Activated naive CD8-positive, alpha-beta T cell treated with anti-CD3 and anti-CD28 coated beads, Interleukin-2, amount 50 U/mL, for 24 hours (primary cell): ENCODE measurements around the gene ZFHX3.

Experiments used
- ATAC-seq: fragments of 150-1000 bp; cut with Tn5 transposase; one replicate; pipeline ENCODE4 v1.10.0; 2021
- DNase-seq: peaks from one replicate; pipeline ENCODE4 v3.0.0; 2021
- H3K27ac Mint-ChIP-seq: one replicate; pipeline ENCODE4 v1.8.0; 2021; ENCODE audit warnings: mild to moderate bottlenecking, mixed read lengths
- H3K27me3 Mint-ChIP-seq: one replicate; pipeline ENCODE4 v1.8.0; 2021; ENCODE audit warnings: mixed read lengths
- H3K36me3 Mint-ChIP-seq: one replicate; pipeline ENCODE4 v1.8.0; 2021; ENCODE audit warnings: low read depth, mixed read lengths
- H3K4me1 Mint-ChIP-seq: one replicate; pipeline ENCODE4 v1.8.0; 2021; ENCODE audit warnings: mixed read lengths
- H3K4me3 Mint-ChIP-seq: one replicate; pipeline ENCODE4 v1.8.0; 2021; ENCODE audit warnings: mild to moderate bottlenecking, moderate library complexity, mixed read lengths
- H3K9me3 Mint-ChIP-seq: one replicate; pipeline ENCODE4 v1.8.0; 2021; ENCODE audit warnings: mixed read lengths

The ZFHX3 gene

DNA sequence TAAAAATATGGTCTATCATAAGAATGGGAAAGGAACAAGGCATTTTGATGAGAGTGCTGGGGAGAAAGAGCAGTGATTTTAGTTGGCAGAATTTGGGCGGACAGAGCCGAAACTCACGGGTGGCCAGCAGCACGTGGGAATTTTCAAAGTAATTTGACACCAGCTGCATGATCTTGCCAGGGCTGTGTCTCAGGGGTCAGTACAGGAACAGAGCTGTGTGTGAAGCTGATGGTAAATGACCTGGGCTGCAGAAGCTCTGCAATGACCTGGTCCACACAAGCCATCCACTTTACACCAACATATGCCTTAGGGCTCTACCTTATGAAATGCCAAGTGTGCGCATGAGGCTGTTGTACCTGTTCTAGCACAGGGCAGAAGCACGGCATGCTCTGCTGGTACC lies 112.0 kb downstream of the ZFHX3 start:
- H3K36me3 Mint-ChIP-seq, result no peaks in the 10 kb centered on the region
- H3K9me3 Mint-ChIP-seq, result no peaks in the 10 kb centered on the region
- H3K4me3 Mint-ChIP-seq, result no peak overlapping the region
- no peak for DNase-seq
- peaks cover 10% of the 10 kb centered on the region for H3K4me1 Mint-ChIP-seq
- no peaks in the 10 kb centered on the region for H3K27me3 Mint-ChIP-seq
- no peak overlapping the region for H3K27ac Mint-ChIP-seq
- ATAC-seq, result no peak

- Mint-ChIP-seq H3K27ac (no peak overlapping the region), H3K4me3 (no peak overlapping the region), H3K9me3 (no peaks in the 10 kb centered on the region), H3K4me1 (peaks cover 10% of the 10 kb centered on the region), H3K27me3 (no peaks in the 10 kb centered on the region), H3K36me3 (no peaks in the 10 kb centered on the region)
- DNase-seq, result no peak
- ATAC-seq, result no peak
Observed at GRCh38 chr16:72934636-72935403, 113.1 kb downstream of the ZFHX3 start.

GRCh38 chr16:72932677-72933335 lies 115.1 kb downstream of the ZFHX3 start:
- H3K36me3 Mint-ChIP-seq, result no peaks in the 10 kb centered on the region
- ATAC-seq (no peak), DNase-seq (no peak)
- H3K27ac Mint-ChIP-seq, result no peak overlapping the region
- H3K27me3 Mint-ChIP-seq, result no peaks in the 10 kb centered on the region
- no peak overlapping the region for H3K4me3 Mint-ChIP-seq
- H3K4me1 Mint-ChIP-seq, result peaks cover 10% of the 10 kb centered on the region
- H3K9me3 Mint-ChIP-seq, result no peaks in the 10 kb centered on the region

GRCh38 chr16:72932050-72932449 lies 115.9 kb downstream of the ZFHX3 start:
- DNase-seq (no peak), ATAC-seq (no peak)
- Mint-ChIP-seq H3K4me3 (peak overlapping the region; percentile 2), H3K4me1 (peaks cover 10% of the 10 kb centered on the region), H3K36me3 (no peaks in the 10 kb centered on the region), H3K9me3 (no peaks in the 10 kb centered on the region), H3K27me3 (no peaks in the 10 kb centered on the region), H3K27ac (peak overlapping the region; percentile 18)

- Mint-ChIP-seq H3K27ac (no peak overlapping the region), H3K4me1 (peaks cover 10% of the 10 kb centered on the region), H3K36me3 (no peaks in the 10 kb centered on the region), H3K27me3 (no peaks in the 10 kb centered on the region), H3K9me3 (no peaks in the 10 kb centered on the region), H3K4me3 (no peak overlapping the region)
- ATAC-seq (no peak), DNase-seq (no peak)
Observed at GRCh38 chr16:72930396-72930795, 117.5 kb downstream of the ZFHX3 start.

DNA sequence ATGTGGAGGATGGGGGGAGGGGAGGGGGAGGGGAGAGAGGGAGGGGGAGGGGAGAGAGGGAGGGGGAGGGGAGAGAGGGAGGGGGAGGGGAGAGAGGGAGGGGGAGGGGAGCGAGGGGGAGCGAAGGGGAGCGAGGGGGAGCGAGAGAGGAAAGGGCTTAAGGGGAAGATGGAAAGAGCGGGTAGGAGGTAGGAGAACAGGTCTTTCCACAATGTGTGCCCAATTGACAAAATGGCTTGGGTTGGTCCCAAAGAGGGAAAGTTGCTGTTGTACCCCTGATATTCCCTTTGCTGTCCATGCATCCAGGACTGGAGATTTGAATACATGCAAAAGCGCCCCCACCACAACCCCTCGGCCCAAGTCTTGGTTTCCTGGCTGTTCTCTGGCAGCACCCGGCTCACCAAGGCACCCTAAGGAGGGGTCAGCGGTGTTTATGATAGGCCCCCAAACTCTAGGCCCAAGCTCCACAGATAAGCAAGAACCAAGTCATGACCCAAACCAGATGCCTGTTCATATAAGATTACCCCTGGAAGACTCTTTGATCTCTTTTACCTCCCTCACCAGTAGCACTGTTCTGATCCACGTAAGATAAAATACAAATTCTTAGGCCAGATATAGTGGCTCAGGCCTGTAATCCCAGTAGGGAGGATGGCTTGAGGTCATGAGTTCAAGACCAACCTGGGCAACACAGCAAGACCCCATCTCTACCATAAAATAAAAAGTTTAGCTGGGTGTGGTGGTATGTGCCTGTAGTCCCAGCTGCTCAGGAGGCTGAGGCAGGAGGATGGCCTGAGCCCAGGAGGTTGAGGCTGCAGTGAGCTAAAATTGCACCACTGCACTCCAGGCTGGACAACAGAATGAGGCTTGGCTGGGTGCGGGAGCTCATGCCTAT lies 119.6 kb downstream of the ZFHX3 start:
- H3K4me3 Mint-ChIP-seq, result no peak overlapping the region
- DNase-seq, result no peak
- H3K36me3 Mint-ChIP-seq, result no peaks in the 10 kb centered on the region
- peaks cover 10% of the 10 kb centered on the region for H3K4me1 Mint-ChIP-seq
- H3K9me3 Mint-ChIP-seq, result no peaks in the 10 kb centered on the region
- H3K27me3 Mint-ChIP-seq, result no peaks in the 10 kb centered on the region
- H3K27ac Mint-ChIP-seq, result no peak overlapping the region
- no peak for ATAC-seq

DNA sequence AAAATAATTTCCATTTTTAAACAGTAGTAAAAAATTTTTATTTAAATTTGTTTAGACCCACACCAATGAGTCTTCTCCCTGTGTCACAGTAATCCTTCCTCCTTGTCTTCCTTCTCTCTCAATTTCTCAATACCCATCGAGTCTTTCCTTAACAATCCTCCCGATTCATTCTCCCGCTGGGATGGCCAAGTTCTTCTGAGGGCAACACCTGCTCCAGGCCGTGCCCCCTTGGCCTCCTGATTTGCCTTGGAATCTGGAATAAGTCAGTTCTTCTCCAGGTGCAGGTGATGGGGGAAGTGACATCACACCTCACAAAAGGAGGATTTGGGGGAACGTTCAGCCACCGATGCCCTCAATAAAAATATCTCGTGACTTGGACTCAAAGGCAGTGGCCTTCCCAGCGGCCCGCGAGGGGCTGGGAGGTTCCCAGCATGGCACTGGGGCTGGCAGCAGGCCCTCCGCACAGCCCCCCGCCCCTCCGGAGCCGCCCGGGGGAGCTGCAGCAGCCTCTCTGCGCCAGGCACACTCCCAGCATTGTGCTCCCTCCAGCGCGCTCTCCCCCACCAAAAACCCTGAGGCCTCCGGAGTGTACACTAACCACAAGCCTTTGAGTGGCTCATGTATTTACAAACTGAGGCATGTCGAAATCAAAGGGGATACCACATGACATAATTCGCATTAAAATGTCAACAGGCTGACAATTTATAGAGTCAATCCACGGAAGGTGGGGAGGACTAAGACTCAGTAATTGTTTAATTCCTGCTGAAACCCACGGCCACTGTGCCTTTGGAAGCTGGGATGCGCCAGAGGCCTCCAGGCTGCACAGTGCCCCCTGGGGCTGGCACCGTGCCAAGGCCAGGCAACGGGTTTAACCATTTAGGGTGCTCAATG lies 120.5 kb downstream of the ZFHX3 start:
- Mint-ChIP-seq H3K27me3 (no peaks in the 10 kb centered on the region), H3K9me3 (no peaks in the 10 kb centered on the region), H3K27ac (no peak overlapping the region), H3K4me3 (no peak overlapping the region), H3K4me1 (peaks cover 10% of the 10 kb centered on the region), H3K36me3 (no peaks in the 10 kb centered on the region)
- DNase-seq (no peak), ATAC-seq (no peak)

DNA sequence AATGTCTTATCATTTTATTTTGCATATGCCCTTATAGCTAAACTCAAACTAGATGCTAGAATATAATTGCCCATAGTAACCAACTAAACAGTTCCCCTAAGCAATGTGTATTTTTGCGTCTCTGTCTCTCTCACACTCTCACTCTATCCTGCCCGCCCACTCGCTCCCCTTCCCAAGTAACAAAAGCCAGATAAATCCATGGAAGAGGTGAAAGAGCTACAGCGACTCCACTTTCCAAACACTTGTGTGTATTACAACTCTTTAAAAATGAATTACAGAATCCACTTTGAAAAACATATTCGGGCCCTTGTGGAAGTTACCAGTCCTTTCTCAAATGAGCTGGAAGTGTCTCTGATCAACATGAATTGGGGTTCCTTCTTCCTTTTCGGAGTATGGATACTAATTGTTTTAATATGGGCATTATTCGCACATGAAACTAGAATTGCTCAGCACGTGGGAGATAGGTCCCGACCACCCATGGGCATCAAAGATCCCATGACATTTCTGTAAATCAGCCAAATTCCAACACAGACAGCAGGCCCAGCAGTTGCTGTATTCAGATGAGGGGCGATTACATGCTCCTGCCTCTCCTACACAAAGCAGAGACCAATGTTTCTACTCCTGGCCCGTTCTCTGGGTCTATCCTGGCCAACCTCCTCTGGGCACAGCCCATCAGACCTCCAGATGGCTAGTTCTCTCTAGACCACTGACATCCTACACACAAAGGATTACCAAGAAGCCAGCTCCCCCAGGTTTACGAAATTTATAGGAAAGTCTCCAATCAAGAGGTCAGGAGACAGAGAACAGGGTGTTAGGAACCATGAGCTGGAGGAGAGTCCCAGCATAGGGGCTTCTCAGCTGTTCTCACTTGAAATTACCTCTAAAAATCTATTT lies 121.5 kb downstream of the ZFHX3 start:
- Mint-ChIP-seq H3K4me3 (no peak overlapping the region), H3K4me1 (peaks cover 8% of the 10 kb centered on the region), H3K27me3 (no peaks in the 10 kb centered on the region), H3K36me3 (no peaks in the 10 kb centered on the region), H3K27ac (no peak overlapping the region), H3K9me3 (no peaks in the 10 kb centered on the region)
- no peak for DNase-seq
- no peak for ATAC-seq

DNA sequence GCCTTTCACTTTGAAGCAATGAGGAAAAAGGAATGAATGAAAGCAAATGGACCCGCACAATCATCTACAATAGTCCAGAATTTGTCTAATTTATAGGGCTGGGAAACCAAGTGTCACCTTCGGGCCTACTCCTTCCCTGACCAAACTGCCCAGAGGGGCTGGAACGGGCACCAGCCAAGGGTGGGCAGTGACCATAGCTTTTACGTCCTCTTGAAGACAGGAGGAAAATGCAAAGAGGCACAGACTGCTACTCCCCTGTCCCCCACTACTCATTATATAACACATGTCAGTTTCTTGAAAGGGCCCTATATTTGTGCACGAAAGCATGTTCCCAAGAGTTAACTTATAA lies 122.3 kb downstream of the ZFHX3 start:
- Mint-ChIP-seq H3K27me3 (no peaks in the 10 kb centered on the region), H3K36me3 (no peaks in the 10 kb centered on the region), H3K27ac (no peak overlapping the region), H3K4me1 (peaks cover 16% of the 10 kb centered on the region), H3K9me3 (no peaks in the 10 kb centered on the region), H3K4me3 (no peak overlapping the region)
- DNase-seq (no peak), ATAC-seq (no peak)

- Mint-ChIP-seq H3K4me1 (peaks cover 18% of the 10 kb centered on the region), H3K4me3 (no peak overlapping the region), H3K27me3 (no peaks in the 10 kb centered on the region), H3K27ac (no peak overlapping the region), H3K9me3 (no peaks in the 10 kb centered on the region), H3K36me3 (no peaks in the 10 kb centered on the region)
- DNase-seq (no peak), ATAC-seq (no peak)
Observed at GRCh38 chr16:72924927-72925630, 122.8 kb downstream of the ZFHX3 start.

DNA sequence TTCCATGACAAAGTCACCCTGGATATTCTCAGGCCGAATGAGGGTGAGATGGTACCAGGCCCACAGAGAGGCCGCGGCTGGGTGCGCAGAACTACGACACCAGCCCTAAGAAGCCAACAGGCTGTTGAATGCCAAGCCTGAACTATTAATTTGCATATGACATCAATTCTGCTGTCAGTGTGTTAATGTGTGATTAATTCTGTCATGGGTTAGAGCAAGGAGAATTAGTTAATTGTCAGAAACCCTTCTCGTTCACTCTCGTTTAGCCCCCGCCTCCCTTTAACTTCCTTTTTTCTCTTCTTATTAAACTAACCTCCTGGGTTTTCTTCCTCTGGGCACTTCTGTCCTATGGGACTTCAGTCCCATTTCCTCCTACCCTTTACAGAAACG lies 123.4 kb downstream of the ZFHX3 start:
- Mint-ChIP-seq H3K4me3 (no peak overlapping the region), H3K9me3 (no peaks in the 10 kb centered on the region), H3K4me1 (peaks cover 21% of the 10 kb centered on the region), H3K36me3 (no peaks in the 10 kb centered on the region), H3K27ac (no peak overlapping the region), H3K27me3 (no peaks in the 10 kb centered on the region)
- no peak for ATAC-seq
- no peak for DNase-seq

GRCh38 chr16:72923757-72924156 lies 124.2 kb downstream of the ZFHX3 start:
- H3K4me3 Mint-ChIP-seq, result no peak overlapping the region
- H3K4me1 Mint-ChIP-seq, result peaks cover 21% of the 10 kb centered on the region
- no peak overlapping the region for H3K27ac Mint-ChIP-seq
- DNase-seq (no peak), ATAC-seq (no peak)
- H3K9me3 Mint-ChIP-seq, result no peaks in the 10 kb centered on the region
- H3K36me3 Mint-ChIP-seq, result no peaks in the 10 kb centered on the region
- no peaks in the 10 kb centered on the region for H3K27me3 Mint-ChIP-seq

GRCh38 chr16:72922714-72923113 lies 125.2 kb downstream of the ZFHX3 start:
- H3K9me3 Mint-ChIP-seq, result no peaks in the 10 kb centered on the region
- no peaks in the 10 kb centered on the region for H3K36me3 Mint-ChIP-seq
- peaks cover 21% of the 10 kb centered on the region for H3K4me1 Mint-ChIP-seq
- no peak overlapping the region for H3K4me3 Mint-ChIP-seq
- no peak for ATAC-seq
- no peak for DNase-seq
- H3K27ac Mint-ChIP-seq, result no peak overlapping the region
- no peaks in the 10 kb centered on the region for H3K27me3 Mint-ChIP-seq
